ENCODE data around the gene RPS24. TPM values are rescaled to one million over a fixed set of nuclear protein-coding genes. Genes with fewer than 3 reads are reported as not detected.
"Not testable (repeated sequence)": the region's sequence is repeated elsewhere in the genome, so short reads cannot be mapped to it uniquely, and the experiment has no call there.

RPS24 gene
- total and polyA plus RNA-seq, 8 donors: 1,239 to 4,429 (median 3,593) TPM

DNA sequence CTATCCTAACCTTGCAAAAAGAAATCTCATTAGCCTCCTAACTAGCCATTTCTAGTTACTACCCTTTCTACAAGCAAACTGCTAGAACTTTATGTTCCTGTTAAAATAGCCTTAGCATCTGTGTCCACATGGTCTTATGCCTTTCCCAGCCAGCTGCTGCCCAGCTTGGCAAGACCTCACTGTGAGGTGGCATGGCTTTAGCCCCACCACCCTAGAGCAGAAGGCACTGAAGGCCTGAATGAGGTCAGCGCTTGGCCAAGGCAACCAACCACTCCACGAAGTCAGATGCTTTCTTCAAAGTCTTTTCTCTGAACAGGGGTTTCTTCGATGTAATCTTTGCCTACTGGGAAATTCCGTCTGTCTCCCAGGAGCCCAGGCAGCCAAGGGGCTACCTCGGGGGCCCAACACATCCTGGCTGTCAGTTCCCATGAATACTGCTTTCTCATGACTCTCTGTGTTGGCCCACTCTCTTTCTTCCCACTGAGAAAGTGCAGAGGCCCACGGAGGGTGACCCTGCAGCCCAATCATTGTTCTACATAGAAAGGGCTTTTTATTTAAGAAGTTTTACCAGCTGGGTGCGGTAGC, 45.9 kb upstream of the RPS24 start:
- H3K27me3 ChIP-seq: no peaks in the 10 kb centered on the region
- H3K36me3 ChIP-seq: peaks cover 7 to 100% of the 10 kb centered on the region in 2 donors
- H3K4me3 ChIP-seq: no peak overlapping the region
- H3K4me1 ChIP-seq: peaks cover 0 to 6% of the 10 kb centered on the region in 2 donors
- no peak overlapping the region for H3K27ac ChIP-seq
- no peaks in the 10 kb centered on the region for H3K9me3 ChIP-seq
- ATAC-seq (no peak), DNase-seq (no peak)
- intact Hi-C loops (cut with DNase I): no loop called here
- TF ChIP-seq, protein P1, sequence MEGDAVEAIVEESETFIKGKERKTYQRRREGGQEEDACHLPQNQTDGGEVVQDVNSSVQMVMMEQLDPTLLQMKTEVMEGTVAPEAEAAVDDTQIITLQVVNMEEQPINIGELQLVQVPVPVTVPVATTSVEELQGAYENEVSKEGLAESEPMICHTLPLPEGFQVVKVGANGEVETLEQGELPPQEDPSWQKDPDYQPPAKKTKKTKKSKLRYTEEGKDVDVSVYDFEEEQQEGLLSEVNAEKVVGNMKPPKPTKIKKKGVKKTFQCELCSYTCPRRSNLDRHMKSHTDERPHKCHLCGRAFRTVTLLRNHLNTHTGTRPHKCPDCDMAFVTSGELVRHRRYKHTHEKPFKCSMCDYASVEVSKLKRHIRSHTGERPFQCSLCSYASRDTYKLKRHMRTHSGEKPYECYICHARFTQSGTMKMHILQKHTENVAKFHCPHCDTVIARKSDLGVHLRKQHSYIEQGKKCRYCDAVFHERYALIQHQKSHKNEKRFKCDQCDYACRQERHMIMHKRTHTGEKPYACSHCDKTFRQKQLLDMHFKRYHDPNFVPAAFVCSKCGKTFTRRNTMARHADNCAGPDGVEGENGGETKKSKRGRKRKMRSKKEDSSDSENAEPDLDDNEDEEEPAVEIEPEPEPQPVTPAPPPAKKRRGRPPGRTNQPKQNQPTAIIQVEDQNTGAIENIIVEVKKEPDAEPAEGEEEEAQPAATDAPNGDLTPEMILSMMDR (IDR thresholded peaks at IDR 0.05): no peak

DNA sequence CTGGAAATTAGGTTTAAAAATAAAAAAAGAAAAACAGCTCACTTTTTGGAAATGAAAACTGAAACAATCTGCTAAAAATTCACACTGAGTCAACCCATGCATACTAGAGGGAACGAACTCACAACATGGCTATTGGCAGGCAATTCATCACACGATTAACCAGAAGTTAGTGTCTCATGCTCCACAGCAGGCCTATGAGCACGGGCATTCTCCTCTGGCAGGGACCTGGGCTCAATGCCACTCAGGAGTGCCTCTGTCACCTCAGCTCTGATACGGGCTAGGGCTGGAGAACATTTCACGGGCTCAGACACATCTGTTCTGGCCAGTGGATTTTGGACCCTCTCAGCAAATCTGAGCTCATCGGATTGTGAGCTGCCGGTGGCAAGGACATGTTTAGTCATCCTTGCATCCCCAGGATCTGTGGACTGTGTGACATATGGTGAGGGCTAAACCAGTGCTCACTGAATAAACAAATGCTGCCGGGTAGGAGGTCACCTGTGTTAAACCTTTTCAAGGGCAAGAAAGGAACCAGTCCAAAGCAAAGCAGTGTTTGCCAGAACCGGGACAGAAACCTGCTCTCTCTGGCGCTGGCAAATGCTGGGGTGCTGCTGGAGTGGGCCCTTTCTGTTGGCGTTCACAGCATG, 44.5 kb upstream of the RPS24 start:
- H3K36me3 ChIP-seq: peaks cover 7 to 100% of the 10 kb centered on the region in 2 donors
- TF ChIP-seq, protein P1 (IDR thresholded peaks at IDR 0.05): no peak
- no peaks in the 10 kb centered on the region for H3K9me3 ChIP-seq
- no peak for ATAC-seq
- H3K4me3 ChIP-seq: no peak overlapping the region
- no peak for DNase-seq
- peaks cover 0 to 3% of the 10 kb centered on the region in 2 donors for H3K4me1 ChIP-seq
- H3K27ac ChIP-seq: no peak overlapping the region
- intact Hi-C loops (cut with DNase I): no loop called here
- H3K27me3 ChIP-seq: no peaks in the 10 kb centered on the region

DNA sequence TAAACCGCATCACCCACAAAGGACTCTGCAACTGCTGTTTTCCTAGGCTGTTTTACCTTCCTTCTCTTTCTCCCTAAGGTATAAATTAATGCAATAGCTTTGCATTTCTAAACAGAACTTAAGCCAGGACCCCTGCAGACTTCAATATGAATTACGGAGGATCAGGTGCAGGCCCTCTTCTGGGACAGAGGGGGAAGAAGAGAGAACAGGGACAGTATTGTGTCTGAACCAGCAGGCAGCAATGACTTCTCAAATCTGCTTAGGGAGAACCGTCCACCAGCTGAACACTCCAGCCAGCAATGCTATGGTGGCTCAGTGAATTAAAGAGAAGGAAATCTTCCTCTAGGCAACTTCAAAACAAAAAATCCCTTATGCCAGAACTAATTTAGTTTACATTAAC, 40.0 kb upstream of the RPS24 start:
- Histone ChIP-seq H3K36me3 (peaks cover 7 to 63% of the 10 kb centered on the region in 2 donors), H3K4me1 (no peaks in the 10 kb centered on the region), H3K27me3 (no peaks in the 10 kb centered on the region), H3K4me3 (no peak overlapping the region), H3K27ac (no peak overlapping the region), H3K9me3 (no peaks in the 10 kb centered on the region)
- DNase-seq (no peak), ATAC-seq (no peak)
- intact Hi-C loops (cut with DNase I): no loop called here
- TF ChIP-seq, protein P1 (IDR thresholded peaks at IDR 0.05): no peak

DNA sequence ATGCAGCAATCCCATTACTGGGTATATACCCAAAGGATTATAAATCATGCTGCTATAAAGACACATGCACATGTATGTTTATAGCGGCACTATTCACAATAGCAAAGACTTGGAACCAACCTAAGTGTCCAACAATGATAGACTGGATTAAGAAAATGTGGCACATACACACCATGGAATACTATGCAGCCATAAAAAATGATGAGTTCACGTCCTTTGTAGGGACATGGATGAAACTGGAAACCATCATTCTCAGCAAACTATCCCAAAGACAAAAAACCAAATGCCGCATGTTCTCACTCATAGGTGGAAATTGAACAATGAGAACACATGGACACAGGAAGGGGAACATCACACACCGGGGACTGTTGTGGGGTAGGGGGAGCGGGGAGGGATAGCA, 34.9 kb upstream of the RPS24 start:
- intact Hi-C loops (cut with DNase I): not testable (repeated sequence)

DNA sequence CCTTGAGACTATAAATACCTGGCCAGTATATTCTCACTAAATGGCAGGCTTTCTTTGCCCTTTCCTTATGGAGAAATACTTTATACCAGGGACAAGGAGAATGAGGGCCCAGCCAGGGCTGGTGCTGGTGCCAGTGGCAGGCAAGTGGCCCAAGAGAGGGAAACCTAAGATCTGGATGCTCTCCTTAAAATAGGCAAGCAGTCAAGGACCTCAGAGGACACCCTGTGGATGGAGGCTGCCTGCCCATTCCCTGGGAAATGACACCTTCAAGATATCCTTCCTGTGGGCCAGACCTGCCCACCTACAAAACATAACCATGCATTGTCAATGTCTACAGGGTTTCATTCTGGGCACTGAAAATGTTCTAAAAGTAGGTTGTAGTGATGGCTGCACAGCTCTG, 33.5 kb upstream of the RPS24 start:
- ATAC-seq (no peak), DNase-seq (no peak)
- H3K9me3 ChIP-seq: no peaks in the 10 kb centered on the region
- TF ChIP-seq, protein P1 (IDR thresholded peaks at IDR 0.05): no peak
- no peak overlapping the region for H3K27ac ChIP-seq
- H3K27me3 ChIP-seq: no peaks in the 10 kb centered on the region
- peaks cover 4 to 69% of the 10 kb centered on the region in 2 donors for H3K36me3 ChIP-seq
- H3K4me1 ChIP-seq: no peaks in the 10 kb centered on the region
- no peak overlapping the region for H3K4me3 ChIP-seq
- intact Hi-C loops (cut with DNase I): loop anchor here in 1 of 2 donors (10.0 kb wide), 1 partner anchor 155 kb away; no protein-coding TSS in a partner anchor

More for the DNA sequence above, 34.9 kb upstream of the RPS24 start:
- not testable (repeated sequence) for H3K27ac ChIP-seq, H3K9me3 ChIP-seq, ATAC-seq, H3K4me3 ChIP-seq, DNase-seq, H3K4me1 ChIP-seq, H3K27me3 ChIP-seq
- H3K36me3 ChIP-seq: peaks cover 4 to 63% of the 10 kb centered on the region in 2 donors

All from left lung (tissue), 10 donors.